Gastrocnemius medialis (tissue), 4 donors: Measurements from ENCODE around the gene CKAP4. TPM values are rescaled to one million over a fixed set of nuclear protein-coding genes. Genes with fewer than 3 reads are reported as not detected.

ENCODE experiments used
- ATAC-seq, 2 donors: fragments of 150-250 bp; one replicate each; pipeline ENCODE4 v1.9.1; 2016
- DNase-seq, 2 donors: peaks; one replicate each; pipeline ENCODE4 v3.0.0-alpha.2; 2019
- H3K27ac ChIP-seq, 4 donors: fragments of 200-600 bp; sonication (generic); 1 replicate in 1 of 4; 2 replicates in 3 of 4; pipeline ENCODE4 v1.5.1; 2016 to 2018; ENCODE audit warnings: mild to moderate bottlenecking in 2 of 4, moderate library complexity in 1 of 4
- H3K27me3 ChIP-seq, 3 donors: fragments of 200-600 bp; sonication (generic) in 2 of 3; 1 replicate in 1 of 3; 2 replicates in 2 of 3; pipeline versions ENCODE4 v1.5.1 to v1.6.0; 2016 to 2019; ENCODE audit warnings: mild to moderate bottlenecking in 1 of 3, moderate library complexity in 1 of 3
- H3K36me3 ChIP-seq, 2 donors: fragments of 200-600 bp; sonication (generic) in 1 of 2; one replicate each; pipeline ENCODE4 v1.5.1; 2017 to 2018
- H3K4me1 ChIP-seq, 2 donors: fragments of 200-600 bp; sonication (generic) in 1 of 2; one replicate each; pipeline ENCODE4 v1.5.1; 2016 to 2017; ENCODE audit warnings: mild to moderate bottlenecking in 2 of 2
- H3K4me3 ChIP-seq, 4 donors: fragments of 200-600 bp; sonication (generic) in 3 of 4; 1 replicate in 1 of 4; 2 replicates in 3 of 4; pipeline ENCODE4 v1.5.1; 2016 to 2019; ENCODE audit warnings: mild to moderate bottlenecking in 2 of 4
- H3K9me3 ChIP-seq, 3 donors: fragments of 200-600 bp; sonication (generic) in 2 of 3; 1 replicate in 1 of 3; 2 replicates in 2 of 3; pipeline ENCODE4 v1.5.1; 2016 to 2019
- CTCF ChIP-seq, 5 experiments: fragments of 450-650 bp in 3 of 5; fragments of 200-600 bp in 2 of 5; sonication (generic) in 2 of 5; IDR thresholded peaks in 4 of 5; conservative IDR thresholded peaks in 1 of 5; 1 replicate in 4 of 5; 2 replicates in 1 of 5; pipeline ENCODE4 v1.5.1; 2016 to 2019; ENCODE audit warnings: antibody characterized with exemption in 5 of 5, mild to moderate bottlenecking in 3 of 5, moderate library complexity in 3 of 5
- POLR2A ChIP-seq, 2 donors: fragments of 450-650 bp; IDR thresholded peaks; one replicate each; pipeline ENCODE4 v1.6.1; 2017; ENCODE audit warnings: antibody characterized with exemption in 2 of 2, mild to moderate bottlenecking in 2 of 2, moderate library complexity in 2 of 2
- in situ Hi-C, 4 donors: fragments of 200-750 bp; cut with MboI; loops; one replicate each; pipeline versions ENCODE4 v1.15.0 to v1.8.0; 2017; ENCODE audit warnings: low sequenced_read_pairs in 4 of 4
- intact Hi-C: fragments of 100-400 bp; cut with DNase I; formaldehyde crosslinking; loops from one replicate; pipeline ENCODE4 v1.15.1; 2023; ENCODE audit warnings: low total_unique reads
- total RNA-seq, 4 donors: library from RNA; depleted of rRNA; stranded (reverse); fragments of >200 nt; gene quantifications; one replicate each; pipeline versions ENCODE4 v1.1.0 to v1.2.3, GENCODE V29; 2016

Gene CKAP4
- total RNA-seq, 4 donors from 2014 or later: 9.7 to 17.6 (median 15.7) TPM

- H3K9me3 ChIP-seq: no peaks in the 10 kb centered on the region
- intact Hi-C loops: no loop called here
- H3K4me3 ChIP-seq: no peak overlapping the region
- no peak for ATAC-seq
- no peaks in the 10 kb centered on the region for H3K27me3 ChIP-seq
- no peaks in the 10 kb centered on the region for H3K36me3 ChIP-seq
- H3K27ac ChIP-seq: peak overlapping the region in 1 of 4 donors; percentile 4
- peaks cover 16 to 18% of the 10 kb centered on the region in 2 donors for H3K4me1 ChIP-seq
- TF ChIP-seq POLR2A (IDR thresholded peaks at IDR 0.05) (no peak), CTCF (IDR thresholded peaks at IDR 0.05 in 4 of 5, conservative IDR thresholded peaks at IDR 0.05 in 1 of 5) (no peak)
- DNase-seq: no peak
- in situ Hi-C loops: no loop called here
Measured at GRCh38 chr12:106188256-106188655, 59.6 kb downstream of the CKAP4 start.

Other genes starting within 250 kb of the CKAP4 start
- gene NUAK1, start 109.1 kb downstream of the CKAP4 start, total RNA-seq: 10 to 100 TPM; 18.9 to 34.5 (median 29.1) TPM
- gene TCP11L2, start 54.7 kb upstream of the CKAP4 start, total RNA-seq: 10 to 100 TPM; 39.1 to 51.7 (median 43.9) TPM
- 1 to 10 TPM; 4.2 to 9.5 (median 6.4) TPM for gene POLR3B, start 109.7 kb upstream of the CKAP4 start, total RNA-seq